Measurements from ENCODE around the gene EPS15.
"Not testable (repeated sequence)": the region's sequence is repeated elsewhere in the genome, so short reads cannot be mapped to it uniquely, and the experiment has no call there.

Gene EPS15

GRCh38 chr1:51469518-51469917 lies 49.5 kb downstream of the EPS15 start:
- DNase-seq (ENCODE audit: low read depth in 2 of 2): no peak

DNA sequence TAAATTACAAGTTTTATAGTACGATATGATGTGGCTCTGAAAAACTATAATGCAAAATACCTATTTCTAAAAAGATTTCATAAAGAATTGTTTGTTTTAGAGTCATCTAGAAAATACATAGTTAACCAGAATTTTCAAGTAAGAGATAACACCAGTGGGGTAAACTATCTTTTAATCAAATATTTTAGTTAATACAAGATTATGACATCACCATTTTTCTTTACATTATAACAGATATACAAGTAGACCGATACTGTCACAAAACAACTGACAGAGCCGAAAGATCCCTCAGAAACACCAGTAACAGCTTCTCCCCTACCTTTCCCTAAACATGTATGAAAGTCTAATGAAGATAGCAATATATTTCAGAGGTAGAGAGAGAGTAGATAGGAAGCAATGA lies 54.2 kb downstream of the EPS15 start:
- no peak for DNase-seq (ENCODE audit: low read depth in 2 of 2)

GRCh38 chr1:51463561-51463960 lies 55.5 kb downstream of the EPS15 start:
- no peak for DNase-seq (ENCODE audit: low read depth in 2 of 2)

DNA sequence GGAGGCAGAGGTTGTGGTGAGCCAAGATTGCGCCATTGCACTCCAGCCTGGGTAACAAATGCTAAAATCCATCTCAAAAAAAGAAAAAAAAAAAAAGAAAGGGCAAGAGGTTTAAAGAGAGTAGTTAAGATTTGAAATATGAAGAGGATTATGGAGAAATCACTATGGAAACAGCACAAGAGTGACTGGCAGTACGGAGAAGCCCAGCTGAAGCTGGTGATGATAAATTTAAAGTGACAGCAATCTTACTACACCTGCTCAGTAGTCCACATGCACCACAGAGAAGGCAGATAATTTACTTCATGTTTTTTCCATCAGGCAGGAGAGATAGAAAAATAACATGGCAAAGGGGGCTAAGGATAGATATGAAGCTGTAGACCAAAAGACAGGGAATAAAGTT lies 56.8 kb downstream of the EPS15 start:
- DNase-seq (ENCODE audit: low read depth in 2 of 2): not testable (repeated sequence)

DNA sequence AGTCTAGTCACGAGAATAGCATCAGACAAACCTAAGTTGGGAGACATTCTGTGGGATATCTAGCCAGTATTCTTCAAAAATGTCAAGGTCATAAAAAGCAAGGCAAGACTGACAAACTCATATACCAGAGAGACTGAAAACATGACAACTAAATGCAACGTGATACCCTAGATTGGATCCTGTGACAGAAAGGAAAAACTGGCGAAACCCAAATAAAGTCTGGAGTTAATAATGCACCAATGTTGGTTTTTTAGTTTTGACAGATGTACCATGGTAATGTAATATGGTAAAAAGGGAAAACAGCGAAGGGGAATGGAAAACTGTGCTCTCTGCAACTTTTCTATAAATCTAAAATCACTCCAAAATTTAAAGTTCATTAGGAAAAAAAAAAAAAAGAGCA lies 64.5 kb downstream of the EPS15 start:
- DNase-seq (ENCODE audit: low read depth in 2 of 2): no peak

DNA sequence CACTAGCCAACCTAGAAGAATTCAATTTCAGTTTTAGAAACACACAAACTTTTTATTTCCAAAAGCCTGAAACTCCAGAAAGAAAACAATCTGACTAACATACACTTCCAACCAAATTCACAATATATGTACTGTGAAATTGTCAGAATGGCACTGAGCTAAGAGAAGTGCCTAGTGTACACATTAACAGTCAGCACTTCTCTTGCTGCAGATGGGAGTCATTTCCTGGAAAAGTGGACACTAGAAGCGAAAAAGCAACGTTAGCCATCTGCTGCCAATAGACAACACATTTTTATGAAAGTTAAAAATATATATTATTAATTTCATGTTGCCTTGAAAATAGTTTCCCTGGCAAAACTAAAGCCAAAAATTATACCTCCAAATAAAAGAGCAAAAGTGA lies 66.1 kb downstream of the EPS15 start:
- DNase-seq (ENCODE audit: low read depth in 2 of 2): no peak

DNA sequence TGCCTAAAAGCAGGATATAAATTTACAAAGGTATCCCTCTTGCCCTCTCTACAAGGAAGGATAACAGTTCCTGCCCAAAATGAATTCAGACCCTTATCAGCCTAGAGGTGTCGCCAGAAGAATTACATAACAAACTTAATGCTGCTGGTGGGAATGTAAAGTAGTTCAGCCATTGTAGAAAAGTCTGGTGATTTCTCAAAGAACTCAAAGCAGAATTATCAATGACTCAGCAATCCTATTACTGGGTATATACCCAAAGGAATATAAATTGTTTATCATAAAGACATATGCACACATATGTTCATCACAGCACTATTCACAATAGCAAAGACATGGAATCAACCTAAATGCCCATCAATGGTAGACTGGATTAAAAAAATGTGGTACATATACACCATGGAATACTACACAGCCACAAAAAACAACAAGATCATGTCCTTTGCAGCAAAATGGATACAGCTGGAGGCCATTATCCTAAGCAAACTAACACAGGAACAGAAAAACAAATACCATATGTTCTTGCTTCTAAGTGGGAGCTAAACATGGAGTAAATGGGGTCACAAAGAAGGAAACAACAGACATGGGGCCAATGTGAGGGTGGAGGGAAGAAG lies 70.1 kb downstream of the EPS15 start:
- not testable (repeated sequence) for DNase-seq (ENCODE audit: low read depth in 2 of 2)

GRCh38 chr1:51445351-51446090 lies 73.5 kb downstream of the EPS15 start:
- DNase-seq (ENCODE audit: low read depth in 2 of 2): no peak

DNA sequence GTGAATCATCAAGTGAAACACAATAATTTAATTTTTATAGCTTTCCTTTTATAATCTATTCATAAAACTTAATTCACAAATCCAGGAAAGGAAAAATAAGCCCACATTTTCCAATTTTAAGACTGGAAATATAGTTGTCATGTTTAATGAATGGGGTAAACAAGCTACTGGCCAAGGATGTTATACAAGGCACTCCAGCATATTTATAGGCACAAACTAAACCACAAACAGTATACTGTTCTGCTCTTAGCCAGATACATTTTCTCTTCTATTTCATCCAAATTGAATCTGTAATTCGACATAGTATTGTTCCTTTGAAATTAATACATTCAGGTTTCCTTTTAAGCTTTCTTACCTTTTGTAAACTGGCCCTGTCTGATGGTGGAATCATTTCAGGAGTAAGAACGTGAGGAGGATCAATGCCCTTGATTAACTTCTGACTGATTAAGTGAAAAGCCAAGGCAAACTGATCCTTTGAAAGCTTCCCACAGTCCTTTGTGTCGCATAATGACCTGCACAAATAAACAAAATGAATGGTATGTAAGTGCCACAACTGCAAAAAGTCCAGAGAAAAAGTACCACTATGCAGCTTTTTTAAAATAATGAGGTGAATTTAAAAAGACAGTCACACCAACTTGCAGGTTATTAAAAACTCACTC lies 74.4 kb downstream of the EPS15 start:
- no peak for DNase-seq (ENCODE audit: low read depth in 2 of 2)

DNA sequence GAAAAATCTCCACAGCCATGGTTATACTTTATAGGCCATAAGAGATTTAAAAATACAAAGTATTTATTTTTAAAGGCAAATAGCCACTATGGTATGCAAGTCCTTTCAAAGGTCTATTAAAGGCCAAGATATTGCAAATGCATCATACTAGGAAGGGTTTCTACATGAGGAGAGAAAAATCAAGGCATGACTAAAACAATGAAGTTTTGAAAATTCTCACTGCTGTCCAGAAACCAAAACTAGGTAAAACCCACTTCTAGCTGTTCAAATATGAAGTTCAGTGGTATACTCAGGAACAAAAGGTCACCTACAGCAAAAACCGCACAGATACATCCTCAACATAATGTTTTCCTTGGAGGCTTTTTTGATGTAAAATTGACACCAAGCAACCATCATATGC lies 75.0 kb downstream of the EPS15 start:
- DNase-seq (ENCODE audit: low read depth in 2 of 2): no peak

GRCh38 chr1:51443555-51443954 lies 75.5 kb downstream of the EPS15 start:
- no peak for DNase-seq (ENCODE audit: low read depth in 2 of 2)

DNA sequence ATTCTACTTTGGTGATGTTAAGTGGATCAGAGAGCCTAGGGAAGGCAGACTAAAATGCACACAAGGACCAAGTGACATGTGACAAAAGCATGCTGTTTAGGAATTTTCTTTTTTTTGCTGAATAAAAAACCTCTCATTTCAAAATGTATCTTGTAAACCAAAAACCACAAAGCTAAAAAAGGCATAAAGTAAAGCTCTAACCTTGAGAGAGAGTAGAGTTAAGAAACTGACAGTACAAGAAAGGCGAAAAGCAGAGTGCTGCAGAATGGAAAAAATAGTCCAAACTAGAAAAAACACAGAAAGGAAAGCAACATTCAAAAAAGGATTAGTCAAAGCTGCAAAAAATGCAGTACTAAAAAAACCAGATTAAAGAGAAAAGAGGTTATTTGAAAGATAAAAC lies 76.5 kb downstream of the EPS15 start:
- DNase-seq (ENCODE audit: low read depth in 2 of 2): no peak

DNA sequence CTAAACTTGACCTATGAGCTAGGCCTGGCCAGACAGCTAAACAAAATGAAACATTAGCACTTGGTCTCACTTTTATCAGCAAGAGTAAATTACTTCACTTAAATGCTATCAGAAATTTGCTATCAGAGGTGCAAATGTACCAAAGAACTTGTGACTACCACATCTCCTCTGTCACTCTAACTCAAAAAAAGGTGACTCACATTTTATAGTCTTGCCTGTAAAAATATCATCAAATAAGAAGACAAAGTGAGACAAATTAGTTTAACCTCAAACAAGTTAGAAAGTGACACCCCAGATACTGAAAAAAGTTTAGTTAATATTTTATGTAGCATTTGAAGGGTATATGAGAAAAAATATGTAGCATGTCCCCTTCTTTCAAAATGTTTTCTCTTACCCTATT lies 76.9 kb downstream of the EPS15 start:
- no peak for DNase-seq (ENCODE audit: low read depth in 2 of 2)

DNA sequence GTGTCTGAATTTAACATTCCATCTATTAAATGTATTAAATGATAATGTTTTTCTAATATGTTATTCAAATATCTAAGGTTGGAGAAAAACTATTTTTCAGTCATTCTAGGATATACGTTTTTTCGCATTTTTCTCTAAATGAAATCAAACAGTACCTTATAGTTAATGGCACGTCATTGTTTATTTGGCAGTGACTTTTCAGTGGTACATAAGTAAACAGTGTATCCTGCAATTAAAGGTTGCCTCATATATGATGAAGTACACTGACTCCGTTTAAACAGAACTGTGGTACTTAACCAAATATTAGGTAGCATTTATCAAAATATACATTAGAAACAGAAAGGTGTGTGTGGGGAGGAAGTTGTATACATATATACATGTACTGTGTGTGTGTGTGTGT lies 79.2 kb downstream of the EPS15 start:
- no peak for DNase-seq (ENCODE audit: low read depth in 2 of 2)

- DNase-seq (ENCODE audit: low read depth in 2 of 2): no peak
Measured at GRCh38 chr1:51439053-51439452, 80.0 kb downstream of the EPS15 start.

GRCh38 chr1:51437391-51437790 lies 81.7 kb downstream of the EPS15 start:
- DNase-seq (ENCODE audit: low read depth in 2 of 2): not testable (repeated sequence)

- DNase-seq (ENCODE audit: low read depth in 2 of 2): no peak
Measured at GRCh38 chr1:51435878-51436277, 83.2 kb downstream of the EPS15 start.

DNA sequence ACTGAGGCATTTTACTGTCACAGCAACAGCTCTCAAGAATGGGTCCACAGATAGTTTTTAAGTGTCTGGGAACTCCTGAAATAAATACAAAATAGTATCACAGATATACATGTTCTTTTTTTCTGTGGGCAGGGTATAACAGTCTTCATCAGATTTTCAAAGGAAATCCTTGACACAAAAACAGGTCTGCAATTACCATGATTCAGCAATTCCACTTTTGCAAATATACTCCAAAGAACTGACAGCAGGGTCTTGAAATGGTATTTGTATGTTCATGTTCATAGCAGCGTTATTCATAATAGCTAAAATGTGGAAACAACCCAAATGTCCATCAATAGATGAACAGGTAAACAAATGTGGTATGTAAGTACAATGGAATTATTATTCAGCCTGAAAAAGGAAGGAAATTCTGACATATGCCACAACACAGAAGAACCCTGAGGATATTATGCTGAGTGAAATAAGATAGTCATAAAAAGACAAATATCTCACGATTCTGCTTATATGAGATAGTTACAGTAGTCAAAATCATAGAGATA lies 85.0 kb downstream of the EPS15 start:
- DNase-seq (ENCODE audit: low read depth in 2 of 2): no peak

DNA sequence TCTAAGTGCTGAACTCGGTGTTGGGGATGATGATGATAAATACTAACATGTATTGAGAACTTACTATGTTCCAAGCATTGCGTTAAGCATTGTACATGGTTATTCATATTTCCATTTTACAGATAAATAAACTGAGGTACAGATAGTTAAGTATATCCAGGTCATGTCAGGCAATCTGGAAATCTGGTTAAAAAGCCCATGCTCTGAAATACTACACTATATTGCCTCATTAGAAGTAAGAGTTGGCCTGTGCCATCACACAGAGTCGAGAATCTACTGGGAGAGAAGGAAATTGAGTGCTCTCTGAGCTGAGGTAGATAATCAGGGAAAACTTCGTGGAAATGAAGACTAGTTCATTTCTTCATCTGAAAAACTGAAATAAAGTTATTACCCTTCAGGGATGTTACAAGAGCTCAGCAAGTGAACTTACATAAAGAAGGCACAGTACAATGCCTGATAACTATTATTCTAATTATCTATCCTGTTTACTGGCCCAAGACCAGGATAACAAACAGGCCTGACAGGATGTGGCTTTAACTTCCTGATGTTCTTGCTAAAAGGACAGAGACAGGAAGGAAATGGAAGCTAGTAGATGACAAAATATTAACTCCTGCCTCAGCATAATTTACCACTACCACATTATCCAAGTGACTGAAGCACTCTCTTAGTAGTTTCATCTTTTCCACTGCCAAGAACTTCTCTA lies 85.6 kb downstream of the EPS15 start:
- DNase-seq (ENCODE audit: low read depth in 2 of 2): no peak

DNA sequence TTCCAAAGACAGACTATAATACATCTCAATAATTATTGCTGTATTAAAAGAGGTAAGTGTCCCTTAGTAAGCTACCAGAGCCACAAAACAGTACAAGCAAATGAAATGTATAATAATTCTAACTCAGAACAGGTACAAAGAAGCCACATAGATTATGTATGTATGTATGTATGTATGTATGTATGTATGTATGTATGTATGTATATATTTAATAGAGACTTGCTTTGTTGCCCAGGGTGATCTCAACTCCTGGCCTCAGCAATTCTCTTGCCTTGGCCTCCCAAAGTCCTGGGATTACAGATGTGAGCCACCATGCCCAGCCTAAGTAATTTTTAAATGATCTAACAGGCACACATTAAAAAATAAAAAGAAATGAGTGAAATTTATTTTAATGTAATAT lies 86.9 kb downstream of the EPS15 start:
- DNase-seq (ENCODE audit: low read depth in 2 of 2): no peak

DNA sequence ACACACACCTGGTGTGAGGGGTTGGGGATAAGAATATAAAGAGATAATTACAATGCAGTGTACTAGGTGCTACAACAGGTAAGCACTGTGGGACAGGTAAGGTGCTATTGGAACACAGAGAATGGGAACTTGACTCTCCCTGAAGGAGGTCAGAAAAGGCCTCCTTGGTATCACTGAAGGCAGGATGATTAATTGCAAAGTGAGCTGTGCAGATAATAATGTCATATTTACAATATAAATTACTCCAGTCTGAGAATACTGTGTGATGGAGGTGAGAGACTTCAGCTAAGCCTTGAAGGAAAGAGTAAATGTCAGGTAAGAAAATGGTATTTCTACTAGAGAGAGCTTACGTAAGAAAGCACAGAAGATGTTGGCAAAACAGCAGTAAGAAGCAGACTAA lies 91.6 kb downstream of the EPS15 start:
- no peak for DNase-seq (ENCODE audit: low read depth in 2 of 2)

GRCh38 chr1:51425955-51426354 lies 93.1 kb downstream of the EPS15 start:
- no peak for DNase-seq (ENCODE audit: low read depth in 2 of 2)
